Stimulated activated CD8-positive, alpha-beta memory T cell treated with anti-CD3 and anti-CD28 coated beads, Interleukin-12 subunit alpha, Interleukin-12 subunit beta, amount 100 ng/mL, for 1 hour (primary cell): ENCODE data around the gene ZNRF1.
A peak's percentile ranks its signal among the peaks of the same experiment; 100 is the strongest.
"Not testable (repeated sequence)": the region's sequence is repeated elsewhere in the genome, so short reads cannot be mapped to it uniquely, and the experiment has no call there.

ENCODE experiments used
- DNase-seq: peaks from one replicate; pipeline ENCODE4 v3.0.0-alpha.2; 2020; ENCODE audit warnings: low read depth

ZNRF1 gene

DNA sequence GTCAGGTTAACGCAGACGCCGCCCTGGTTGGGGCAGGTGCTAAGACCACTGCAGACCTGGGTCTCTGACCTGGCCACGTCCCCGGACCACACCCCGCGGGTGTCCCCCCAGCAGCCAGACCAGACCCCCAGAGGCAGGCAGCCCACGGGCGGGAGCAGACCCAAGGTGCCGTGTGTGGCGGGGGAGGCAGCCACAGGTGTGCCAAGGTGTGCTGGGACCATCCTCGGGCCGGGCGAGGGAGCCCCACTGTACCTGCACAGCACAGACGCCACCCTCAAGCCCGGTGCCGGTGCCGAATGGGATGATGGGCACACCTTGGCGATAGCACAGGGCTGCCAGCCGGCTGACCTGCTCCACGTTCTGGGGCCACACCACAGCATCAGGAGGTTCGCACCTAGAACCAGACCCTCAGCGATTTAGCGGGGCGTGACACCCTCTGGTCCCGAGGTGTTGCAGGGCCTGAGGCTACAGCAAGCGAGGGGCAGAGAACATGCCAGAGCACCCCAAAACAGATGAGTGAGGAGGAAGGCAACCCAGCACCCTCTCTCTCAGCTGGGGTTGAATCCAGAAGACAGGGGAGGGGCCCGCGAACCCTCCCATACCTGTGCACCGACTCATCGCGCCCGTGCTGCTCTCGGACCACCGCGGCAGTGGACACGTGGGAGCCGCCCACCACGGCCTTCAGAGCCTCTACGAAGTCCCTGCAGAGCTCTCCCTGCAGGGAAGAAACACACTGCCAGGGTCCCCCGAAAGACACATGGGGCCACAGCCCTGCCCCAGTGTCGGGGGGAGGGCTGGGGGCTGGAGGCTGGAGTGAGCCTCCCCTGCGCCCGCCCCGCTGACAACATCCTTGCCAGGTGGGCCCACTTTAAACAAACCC lies 116.4 kb downstream of the ZNRF1 start:
- no peak for DNase-seq

DNA sequence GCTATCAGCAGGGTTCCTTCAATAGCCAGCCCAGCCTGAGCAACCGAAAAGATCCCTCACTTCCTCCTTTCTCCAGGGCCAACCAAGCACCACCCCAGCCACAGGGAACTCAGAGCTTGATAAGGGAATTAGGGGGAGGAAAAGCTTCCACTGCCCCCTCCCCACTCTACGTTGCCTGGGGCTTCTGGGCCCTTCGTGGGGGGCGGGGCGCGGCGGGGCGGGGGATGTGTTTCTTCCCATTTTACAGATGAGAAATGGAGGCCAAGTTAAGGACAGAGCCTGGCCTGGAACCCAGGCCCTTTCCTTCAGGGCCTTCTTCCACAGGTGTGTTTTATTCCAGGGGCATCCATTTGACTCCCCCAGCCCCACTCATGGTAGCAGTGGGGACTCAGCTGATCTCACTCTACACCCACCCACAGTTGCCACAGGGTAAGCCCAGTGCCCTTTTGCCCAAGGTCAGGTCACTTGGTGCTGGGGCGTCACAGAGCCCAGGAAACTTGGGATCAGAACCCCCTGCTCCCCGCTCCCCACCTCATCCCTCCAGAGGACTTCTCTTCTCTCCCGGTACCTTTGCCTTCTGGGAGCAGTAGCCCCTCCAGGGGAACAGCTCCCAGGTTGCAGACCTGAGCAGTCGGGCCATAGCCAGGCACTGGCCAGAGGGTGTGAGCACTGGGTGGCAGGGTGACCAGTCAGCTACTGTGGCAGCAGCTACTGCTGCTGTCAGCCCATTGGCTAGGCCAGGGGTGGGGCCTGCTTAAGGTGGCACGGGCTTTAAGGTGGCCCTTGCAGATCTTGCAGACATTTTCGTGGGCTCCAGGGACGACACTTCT lies 117.5 kb downstream of the ZNRF1 start, which contains the start of gene LDHD:
TSS of gene LDHD (minus strand) at position 700 of the 830 bp plus-strand sequence. CDS start at position 640, 60 bp downstream.
- no peak for DNase-seq

DNA sequence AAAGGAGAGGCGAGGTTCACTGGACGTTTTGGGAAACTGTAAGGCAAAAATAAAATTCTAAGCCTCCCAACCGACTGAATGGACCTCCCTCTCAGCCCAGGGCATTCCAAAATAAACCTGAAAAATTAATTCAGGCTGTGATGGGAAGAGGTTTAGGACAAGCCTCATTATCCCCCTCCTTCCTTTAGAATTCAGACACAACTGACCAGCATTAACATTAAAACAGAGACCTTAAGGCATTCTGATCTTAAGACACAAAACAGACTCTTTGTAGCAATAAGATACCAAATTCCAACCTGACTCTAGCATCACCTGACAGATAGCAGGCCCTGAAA lies 118.1 kb downstream of the ZNRF1 start:
- DNase-seq = no peak

DNA sequence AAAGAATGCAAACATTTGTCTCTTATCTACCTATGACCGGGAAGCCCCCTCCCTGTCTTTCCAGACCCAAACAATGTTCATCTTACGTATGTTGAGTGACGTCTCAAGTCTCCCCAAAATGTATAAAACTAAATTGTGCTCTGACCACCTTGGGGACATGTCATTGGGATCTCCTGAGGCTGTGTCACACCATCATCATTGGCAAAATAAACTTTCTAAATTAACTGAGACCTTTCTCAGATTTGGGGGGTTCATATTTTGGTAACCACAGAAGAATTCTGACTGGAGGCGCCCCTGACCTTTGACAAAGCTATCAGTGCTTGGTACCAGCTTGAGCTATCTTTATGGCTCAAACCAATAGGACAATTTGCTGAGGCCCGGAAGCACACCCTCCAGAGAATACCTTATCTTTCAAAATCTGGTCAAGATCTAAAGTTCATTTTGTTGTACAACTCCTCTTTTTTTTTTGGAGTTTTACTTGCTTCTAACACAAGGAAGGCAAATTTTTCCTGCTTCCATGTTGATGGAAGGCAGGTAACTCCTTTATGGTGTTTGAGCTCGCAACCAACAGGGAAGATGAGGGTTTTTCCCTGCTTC lies 120.2 kb downstream of the ZNRF1 start:
- DNase-seq = no peak

- no peak for DNase-seq
Observed at GRCh38 chr16:75120253-75120652, 121.4 kb downstream of the ZNRF1 start.

DNA sequence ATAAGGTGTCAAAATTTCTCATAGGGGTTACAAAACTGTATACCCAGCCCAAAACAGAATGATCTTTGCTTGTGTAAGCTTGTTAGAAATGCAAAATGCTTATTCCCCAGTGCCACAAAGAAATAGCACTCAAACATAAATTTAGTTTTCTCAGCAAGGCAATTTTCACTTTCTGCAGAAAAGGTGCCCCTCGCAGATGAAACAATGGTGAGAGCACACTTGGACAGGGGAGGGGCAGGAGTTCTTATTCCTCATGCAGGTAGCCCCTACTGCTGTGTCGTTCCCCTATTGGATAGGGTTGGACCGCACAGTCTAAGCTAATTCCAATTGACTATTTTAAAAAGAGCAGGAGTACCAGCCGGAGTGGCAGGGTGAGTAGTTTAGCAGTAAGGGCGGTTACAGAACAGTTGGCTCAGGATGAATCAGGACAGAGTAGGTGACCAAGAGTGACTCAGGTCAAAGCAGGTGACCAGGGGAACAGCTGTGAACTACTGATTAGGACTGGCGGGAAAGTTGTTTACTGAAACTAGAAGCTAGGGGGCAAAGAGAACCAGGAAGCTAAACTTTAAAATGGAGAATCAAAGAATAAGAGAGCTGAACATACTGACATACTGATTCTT lies 123.2 kb downstream of the ZNRF1 start:
- no peak for DNase-seq

DNA sequence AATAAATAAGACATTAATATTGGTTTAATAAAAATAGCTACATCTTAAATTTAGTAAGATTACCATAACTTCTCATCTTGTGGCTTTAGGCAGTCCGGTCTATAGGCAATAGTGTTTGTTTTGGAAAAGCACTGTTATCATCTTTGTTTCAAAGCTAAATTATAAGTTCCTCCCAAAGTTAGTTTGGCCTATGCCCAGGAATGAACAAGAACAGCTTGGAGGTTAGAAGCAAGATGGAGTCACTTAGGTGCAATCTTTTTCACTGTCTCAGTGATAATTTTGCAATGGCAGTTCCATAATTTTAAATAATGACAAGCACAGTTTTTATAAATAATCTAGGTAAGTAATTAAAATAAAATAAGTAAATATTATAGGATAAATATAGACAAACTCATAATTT lies 123.8 kb downstream of the ZNRF1 start:
- no peak for DNase-seq

- DNase-seq = no peak
Observed at GRCh38 chr16:75127713-75128415, 129.0 kb downstream of the ZNRF1 start.

DNA sequence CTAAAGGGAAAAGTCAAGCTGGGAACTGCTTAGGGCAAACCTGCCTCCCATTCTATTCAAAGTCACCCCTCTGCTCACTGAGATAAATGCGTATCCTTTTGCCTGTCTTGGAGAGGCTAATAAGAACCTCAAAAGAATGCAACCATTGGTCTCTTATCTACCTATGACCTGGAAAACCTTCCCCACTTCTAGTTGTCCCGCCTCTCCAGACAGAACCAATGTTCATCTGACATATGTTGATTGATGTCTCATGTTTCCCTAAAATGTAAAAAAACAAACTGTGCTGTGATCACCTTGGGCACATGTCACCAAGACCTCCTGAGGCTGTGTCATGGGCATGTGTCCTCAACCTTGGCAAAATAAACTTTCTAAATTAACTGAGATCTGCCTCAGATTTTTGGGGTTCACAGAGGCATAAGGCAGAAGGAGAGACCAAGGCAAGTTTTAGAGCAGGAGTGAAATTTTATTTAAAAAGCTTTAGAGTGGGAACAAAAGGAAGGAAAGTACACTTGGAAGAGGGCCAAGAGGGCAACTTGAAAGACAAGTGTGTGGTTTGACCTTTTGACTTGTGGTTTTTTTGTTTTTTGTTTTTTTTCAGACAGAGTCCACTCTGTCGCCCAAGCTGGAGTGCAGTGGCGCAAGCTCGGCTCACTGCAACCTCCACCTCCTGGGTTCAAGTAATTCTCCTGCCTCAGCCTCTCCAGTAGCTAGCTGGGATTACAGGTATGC lies 130.8 kb downstream of the ZNRF1 start:
- DNase-seq = not testable (repeated sequence)

DNA sequence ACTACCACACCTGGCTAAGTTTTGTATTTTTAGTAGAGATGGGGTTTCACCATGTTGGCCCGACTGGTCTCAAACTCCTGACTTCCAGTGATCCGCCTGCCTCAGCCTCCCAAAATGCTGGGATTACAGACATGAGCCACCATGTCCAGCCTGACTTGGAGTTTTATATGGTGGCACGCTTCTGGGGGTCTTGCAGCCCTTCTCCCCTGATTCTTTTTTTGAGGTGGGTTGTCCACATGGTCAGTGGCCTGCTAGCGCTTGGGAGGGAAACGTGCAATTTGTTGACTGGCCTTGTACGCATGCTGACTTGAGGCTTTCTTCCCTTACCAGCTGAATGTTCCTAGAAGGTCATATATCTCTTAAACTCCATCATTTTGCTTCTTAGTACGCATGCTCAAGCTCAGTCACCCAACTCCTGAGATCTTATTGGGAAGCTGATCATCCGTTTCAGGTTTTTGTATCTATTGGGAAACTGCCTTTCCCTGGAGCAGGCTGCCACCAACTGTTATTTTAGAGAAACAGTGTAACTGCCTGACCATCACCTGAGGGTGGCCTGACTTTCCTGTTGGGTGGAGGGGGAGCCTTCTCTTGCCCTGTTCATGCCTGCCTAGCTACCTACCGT lies 131.4 kb downstream of the ZNRF1 start:
- no peak for DNase-seq

GRCh38 chr16:75131081-75131480 lies 132.3 kb downstream of the ZNRF1 start:
- no peak for DNase-seq

- DNase-seq = no peak
Observed at GRCh38 chr16:75138233-75138632, 139.4 kb downstream of the ZNRF1 start.

- no peak for DNase-seq
Observed at GRCh38 chr16:75138636-75139035, 139.8 kb downstream of the ZNRF1 start.

- DNase-seq = no peak
Observed at GRCh38 chr16:75139498-75139897, 140.7 kb downstream of the ZNRF1 start.

GRCh38 chr16:75143941-75144340 lies 145.1 kb downstream of the ZNRF1 start:
- no peak for DNase-seq

DNA sequence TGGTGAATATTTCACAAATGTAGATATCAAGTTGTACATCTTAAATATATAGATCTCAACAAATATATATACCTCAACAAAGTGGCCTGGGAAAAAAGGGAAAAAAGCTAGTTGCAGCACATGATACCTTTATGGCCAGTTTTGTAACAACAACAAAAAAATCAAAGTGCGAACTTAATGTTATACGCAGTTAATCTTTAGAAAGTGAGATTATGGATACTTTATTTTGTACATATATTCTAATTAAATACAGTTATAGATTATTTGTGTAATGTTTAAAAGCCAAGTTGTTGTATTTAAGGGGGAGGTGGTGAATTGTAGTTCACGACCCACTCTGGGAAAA lies 149.1 kb downstream of the ZNRF1 start:
- DNase-seq = no peak

DNA sequence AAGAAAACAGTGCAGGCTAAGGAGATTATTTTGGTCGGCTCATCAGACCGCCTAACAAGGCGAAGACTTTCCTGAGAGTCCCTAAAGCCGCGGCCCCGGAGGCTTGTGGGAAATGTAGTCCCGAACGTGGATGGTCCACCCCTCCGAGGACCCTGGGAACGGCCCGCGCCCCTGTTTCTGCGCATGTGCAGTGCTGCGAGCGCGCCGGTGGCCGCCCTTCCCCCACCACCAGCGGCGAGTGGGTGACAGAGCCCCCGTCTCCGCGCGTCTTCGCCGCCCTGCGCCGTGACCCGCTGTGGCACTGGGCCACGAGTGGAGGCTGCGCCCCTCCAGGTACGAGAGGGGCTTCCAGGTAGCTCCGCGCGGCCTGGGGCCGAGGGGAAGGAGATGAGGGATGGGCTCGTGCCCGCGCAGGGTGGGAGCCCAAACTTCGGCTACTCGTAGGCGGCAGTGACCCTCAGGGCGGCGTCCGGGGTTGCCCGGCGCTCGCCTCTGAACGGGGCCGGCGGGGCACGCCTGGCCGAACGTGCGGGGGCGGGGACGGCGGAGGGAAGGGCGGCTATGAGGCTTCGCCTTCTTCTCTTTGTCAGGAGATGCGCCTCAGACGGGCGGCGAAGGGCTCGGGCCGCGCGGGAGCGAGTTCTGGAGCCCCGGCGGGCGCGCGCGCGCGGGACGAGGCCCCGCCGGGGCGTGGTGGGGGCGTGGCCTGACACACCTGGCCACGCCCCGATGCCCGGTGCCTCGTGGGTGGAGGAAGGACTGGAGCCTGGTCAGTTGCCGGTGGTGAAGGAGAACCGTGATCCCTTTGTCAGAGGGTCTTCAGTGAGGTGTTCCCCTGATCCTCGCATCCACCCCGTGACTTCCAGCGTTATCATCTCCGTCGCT lies 149.7 kb downstream of the ZNRF1 start, which contains the start of gene ZFP1:
TSS of gene ZFP1 (plus strand) at position 214 of the 885 bp plus-strand sequence. CDS start 4,428 bp downstream, outside the sequence.
- DNase-seq = peak; percentile 90

GRCh38 chr16:75151798-75152197 lies 153.0 kb downstream of the ZNRF1 start:
- DNase-seq = no peak

- DNase-seq = no peak
Observed at GRCh38 chr16:75152635-75153034, 153.8 kb downstream of the ZNRF1 start.
